Sigmoid colon (tissue), 3 donors: ENCODE results near the gene SLC35F4.

Experiments
- POLR2A ChIP-seq, 2 donors: fragments of 450-650 bp; IDR thresholded peaks; one replicate each; pipeline ENCODE4 v1.6.1; 2016; ENCODE audit warnings: antibody characterized with exemption in 2 of 2, mild to moderate bottlenecking in 2 of 2, moderate library complexity in 2 of 2
- TF ChIP-seq, protein P1 (sequence below), 4 experiments: fragments of 450-650 bp in 3 of 4; fragments of 200-600 bp in 1 of 4; IDR thresholded peaks; one replicate each; pipeline ENCODE4 v1.5.1; 2016 to 2019; ENCODE audit warnings: antibody characterized with exemption in 4 of 4, mild to moderate bottlenecking in 3 of 4, moderate library complexity in 2 of 4

DNA sequence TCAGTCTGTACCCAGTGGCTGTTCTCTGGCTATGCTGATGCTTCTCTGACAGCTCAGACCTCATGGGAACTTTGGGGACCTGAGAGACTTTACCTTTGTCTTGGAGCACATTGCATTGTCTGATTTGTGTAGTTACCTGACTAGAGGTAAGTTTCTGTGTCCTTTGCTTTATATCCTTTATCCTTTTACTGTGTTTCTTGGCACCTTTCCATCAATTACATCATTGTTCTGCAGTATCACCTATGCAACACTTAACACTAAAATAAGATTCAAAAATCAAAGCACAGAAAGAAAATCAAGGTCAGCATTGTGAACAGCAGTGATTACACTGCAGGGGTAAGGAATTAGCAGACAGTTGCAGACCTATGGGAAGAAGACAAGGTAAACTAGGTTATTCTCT is 43.8 kb downstream of the SLC35F4 start:
- TF ChIP-seq, protein P1, sequence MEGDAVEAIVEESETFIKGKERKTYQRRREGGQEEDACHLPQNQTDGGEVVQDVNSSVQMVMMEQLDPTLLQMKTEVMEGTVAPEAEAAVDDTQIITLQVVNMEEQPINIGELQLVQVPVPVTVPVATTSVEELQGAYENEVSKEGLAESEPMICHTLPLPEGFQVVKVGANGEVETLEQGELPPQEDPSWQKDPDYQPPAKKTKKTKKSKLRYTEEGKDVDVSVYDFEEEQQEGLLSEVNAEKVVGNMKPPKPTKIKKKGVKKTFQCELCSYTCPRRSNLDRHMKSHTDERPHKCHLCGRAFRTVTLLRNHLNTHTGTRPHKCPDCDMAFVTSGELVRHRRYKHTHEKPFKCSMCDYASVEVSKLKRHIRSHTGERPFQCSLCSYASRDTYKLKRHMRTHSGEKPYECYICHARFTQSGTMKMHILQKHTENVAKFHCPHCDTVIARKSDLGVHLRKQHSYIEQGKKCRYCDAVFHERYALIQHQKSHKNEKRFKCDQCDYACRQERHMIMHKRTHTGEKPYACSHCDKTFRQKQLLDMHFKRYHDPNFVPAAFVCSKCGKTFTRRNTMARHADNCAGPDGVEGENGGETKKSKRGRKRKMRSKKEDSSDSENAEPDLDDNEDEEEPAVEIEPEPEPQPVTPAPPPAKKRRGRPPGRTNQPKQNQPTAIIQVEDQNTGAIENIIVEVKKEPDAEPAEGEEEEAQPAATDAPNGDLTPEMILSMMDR (IDR thresholded peaks at IDR 0.05), result no peak
- TF ChIP-seq POLR2A (IDR thresholded peaks at IDR 0.05), result no peak
